Brain microvascular endothelial cell (primary cell): Measurements from ENCODE around the gene IRF1.

Source experiments
- DNase-seq: peaks from one replicate; pipeline ENCODE4 v3.0.0-alpha.2; 2020
- H3K27ac ChIP-seq: fragments of 250-450 bp; sonication (Bioruptor Pico); 2 replicates; pipeline ENCODE4 v1.5.1; 2020; ENCODE audit warnings: mild to moderate bottlenecking, moderate library complexity
- H3K27me3 ChIP-seq: fragments of 250-450 bp; sonication (Bioruptor Pico); replicated peaks from 2 replicates; pipeline ENCODE4 v1.5.1; 2020; ENCODE audit warnings: mild to moderate bottlenecking
- H3K36me3 ChIP-seq: fragments of 250-450 bp; sonication (Bioruptor Pico); replicated peaks from 2 replicates; pipeline ENCODE4 v1.5.1; 2020; ENCODE audit warnings: mild to moderate bottlenecking
- H3K4me3 ChIP-seq: 2 replicates; pipeline ENCODE4 v1.5.1; 2011; ENCODE audit warnings: low read depth, mild to moderate bottlenecking, control low read depth, low read length, moderate library complexity
- CTCF ChIP-seq: IDR thresholded peaks from 2 replicates; pipeline ENCODE4 v1.5.1; 2011; ENCODE audit warnings: low read depth, mild to moderate bottlenecking, moderate library complexity, low read length, control low read depth, inconsistent platforms; ENCODE audit errors: missing control alignments
- in situ Hi-C: cut with HindIII; loops from 2 replicates; pipeline ENCODE4 v1.10.0; 2017; ENCODE audit warnings: low sequenced_read_pairs, low pct_ligation_motif_present

Gene IRF1

DNA sequence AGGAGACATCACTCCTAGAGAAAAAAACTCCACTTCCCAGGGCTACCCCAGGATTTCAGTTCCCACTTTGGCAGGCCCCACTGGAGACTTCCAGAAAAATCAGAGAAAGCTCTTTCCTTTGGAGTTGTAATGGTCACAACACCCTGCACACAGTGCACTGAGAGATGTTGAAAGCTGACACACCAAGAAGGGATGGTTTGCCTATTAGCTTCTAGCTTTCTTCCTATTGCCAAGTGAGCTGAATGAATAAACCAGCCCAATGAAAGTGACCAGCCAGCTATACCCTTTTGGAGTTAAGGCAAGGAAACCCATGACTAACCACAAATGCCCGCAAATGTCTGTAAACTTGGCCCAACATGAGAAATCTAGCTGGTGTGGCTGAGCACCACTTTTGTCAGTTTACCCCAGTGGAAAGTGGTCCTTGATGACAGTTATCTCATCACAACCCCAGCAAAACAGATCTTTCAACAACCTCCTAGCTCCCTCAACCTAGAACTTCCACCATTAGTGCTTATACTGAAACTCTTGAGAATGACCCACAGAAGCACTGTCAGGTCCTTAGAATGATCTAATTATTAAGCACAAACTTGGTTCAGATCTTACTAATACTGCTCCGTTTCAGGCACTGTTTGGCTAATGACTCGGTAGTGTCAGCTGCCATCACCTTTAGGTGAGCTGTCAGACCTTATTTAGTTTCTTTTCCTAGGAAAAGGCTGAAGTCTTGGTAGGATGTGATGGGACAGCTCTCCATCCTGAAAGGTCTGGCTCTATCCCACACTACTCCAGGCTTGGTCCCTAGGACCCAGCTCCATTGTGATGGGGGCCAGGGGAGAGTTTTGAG lies 11.2 kb downstream of the IRF1 start:
- Histone ChIP-seq H3K36me3 (peaks cover 21% of the 10 kb centered on the region), H3K4me3 (no peak overlapping the region), H3K27me3 (no peaks in the 10 kb centered on the region), H3K27ac (no peak overlapping the region)
- TF ChIP-seq CTCF = no peak
- in situ Hi-C loops = no loop called here
- no peak for DNase-seq

GRCh38 chr5:132478366-132478871 lies 12.2 kb downstream of the IRF1 start:
- in situ Hi-C loops = no loop called here
- TF ChIP-seq CTCF = no peak
- DNase-seq = no peak
- Histone ChIP-seq H3K27me3 (no peaks in the 10 kb centered on the region), H3K27ac (no peak overlapping the region), H3K36me3 (peaks cover 12% of the 10 kb centered on the region), H3K4me3 (no peak overlapping the region)

DNA sequence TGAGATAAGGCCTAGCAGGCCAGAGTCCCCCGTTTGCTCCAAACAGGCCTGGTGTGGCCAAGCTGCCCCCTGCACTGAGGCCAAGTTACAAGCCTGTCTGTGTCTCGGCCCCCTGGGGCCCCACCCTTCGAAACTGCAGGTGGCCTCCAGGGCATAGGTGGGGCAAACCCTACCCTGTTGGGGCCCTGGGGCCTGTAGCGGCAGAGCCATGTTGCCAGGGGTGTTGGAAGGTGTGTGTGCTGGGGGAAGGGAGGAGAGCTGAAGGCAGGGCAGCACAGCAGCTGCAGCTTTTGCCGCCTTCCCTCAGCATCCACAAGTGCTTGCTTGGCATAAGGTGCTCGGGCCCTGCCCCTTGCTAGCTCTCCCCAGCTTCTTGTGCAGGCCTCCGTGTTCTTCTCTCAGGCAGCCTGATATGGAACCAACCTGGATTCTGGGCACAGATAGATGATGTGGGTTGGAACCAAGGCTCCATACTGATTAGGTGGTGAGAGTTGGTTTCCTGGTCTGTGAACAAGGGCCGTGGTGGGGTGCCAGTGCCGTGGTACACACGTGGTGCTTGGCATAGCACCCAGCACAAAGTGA lies 12.7 kb downstream of the IRF1 start:
- H3K4me3 ChIP-seq = no peak overlapping the region
- H3K27ac ChIP-seq = no peak overlapping the region
- peaks cover 7% of the 10 kb centered on the region for H3K36me3 ChIP-seq
- TF ChIP-seq CTCF = no peak
- DNase-seq = no peak
- in situ Hi-C loops = no loop called here
- no peaks in the 10 kb centered on the region for H3K27me3 ChIP-seq

DNA sequence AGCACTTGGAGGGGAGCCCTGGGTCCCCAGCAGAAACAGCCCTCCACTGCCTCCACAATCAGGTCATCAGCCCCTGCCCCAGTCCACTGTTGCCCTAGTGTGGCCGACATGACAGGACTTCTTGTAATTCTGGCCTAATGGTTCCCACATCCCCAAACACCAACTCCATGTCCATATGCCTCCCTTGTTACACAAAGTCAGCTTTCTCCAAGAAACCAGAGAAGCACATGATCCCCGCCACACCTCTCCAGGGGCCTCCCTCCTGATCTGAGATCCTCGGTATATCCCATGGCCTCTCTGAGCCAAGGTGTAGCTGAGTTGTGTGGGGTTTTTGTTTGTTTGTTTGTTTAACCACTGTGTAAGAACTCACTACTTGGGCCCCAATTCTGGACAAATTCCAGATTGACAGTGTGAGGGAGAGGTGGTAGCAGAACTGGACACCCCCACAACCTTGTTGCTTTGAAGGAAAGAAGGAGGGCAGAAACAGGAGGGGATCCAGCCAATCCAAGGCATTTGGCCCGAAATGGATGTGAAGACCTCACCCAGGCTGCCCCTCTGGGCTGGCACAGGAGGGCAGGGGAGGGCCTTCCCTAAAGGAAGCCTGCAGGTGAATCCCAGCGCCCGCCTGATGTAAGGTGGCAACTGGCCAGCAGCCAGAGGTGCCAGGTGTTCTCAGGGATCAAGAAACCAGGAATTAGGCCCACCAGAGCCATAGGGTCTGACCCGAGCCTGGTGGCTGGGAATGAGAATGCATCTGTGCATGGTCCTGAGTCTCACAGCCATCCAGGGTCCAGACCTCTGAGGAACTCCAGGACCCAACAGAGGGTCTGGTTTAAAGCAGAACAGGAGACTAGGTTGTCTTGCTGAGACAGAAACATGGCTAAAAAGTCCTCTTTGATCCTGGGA lies 13.4 kb downstream of the IRF1 start:
- TF ChIP-seq CTCF = no peak
- no peak for DNase-seq
- peaks cover 4% of the 10 kb centered on the region for H3K36me3 ChIP-seq
- no peaks in the 10 kb centered on the region for H3K27me3 ChIP-seq
- in situ Hi-C loops = no loop called here
- no peak overlapping the region for H3K4me3 ChIP-seq
- H3K27ac ChIP-seq = no peak overlapping the region

- Histone ChIP-seq H3K27ac (no peak overlapping the region), H3K27me3 (no peaks in the 10 kb centered on the region), H3K36me3 (no peaks in the 10 kb centered on the region), H3K4me3 (no peak overlapping the region)
- in situ Hi-C loops = no loop called here
- no peak for DNase-seq
- TF ChIP-seq CTCF = no peak
Measured at GRCh38 chr5:132475987-132476875, 14.3 kb downstream of the IRF1 start.
